Mesenchymal stem cell (in vitro differentiated cells and primary cell): Measurements from ENCODE around the gene FGF6.

ENCODE experiments used
- DNase-seq: peaks from one replicate; pipeline ENCODE4 v3.0.0-alpha.2; 2013
- H2AFZ ChIP-seq: one replicate; pipeline ENCODE4 v1.6.1; 2013; ENCODE audit warnings: low read depth, mild to moderate bottlenecking, control low read depth, inconsistent platforms, low read length, moderate library complexity
- H2AK5ac ChIP-seq: 2 replicates; pipeline ENCODE4 v1.6.1; 2013; ENCODE audit warnings: low read length, moderate library complexity, mild to moderate bottlenecking, inconsistent platforms; ENCODE audit not compliant: severe bottlenecking
- H2BK120ac ChIP-seq: one replicate; pipeline ENCODE4 v1.6.1; 2013; ENCODE audit warnings: low read depth, mild to moderate bottlenecking, inconsistent platforms, low read length, moderate library complexity
- H2BK12ac ChIP-seq, 2 experiments: one replicate each; pipeline ENCODE4 v1.6.1; 2013; ENCODE audit warnings: inconsistent platforms in 2 of 2, low read length in 2 of 2, mild to moderate bottlenecking in 2 of 2, moderate library complexity in 2 of 2, control low read depth in 1 of 2
- H2BK15ac ChIP-seq: one replicate; pipeline ENCODE4 v1.6.1; 2013; ENCODE audit warnings: mild to moderate bottlenecking, low read depth, inconsistent platforms; ENCODE audit not compliant: poor library complexity, severe bottlenecking
- H2BK5ac ChIP-seq: 2 replicates; pipeline ENCODE4 v1.6.1; 2013; ENCODE audit warnings: low read depth, mild to moderate bottlenecking, low read length, control low read depth, inconsistent platforms; ENCODE audit not compliant: poor library complexity, severe bottlenecking
- H3K14ac ChIP-seq, 2 experiments: one replicate each; pipeline ENCODE4 v1.6.1; 2013; ENCODE audit warnings: inconsistent platforms in 2 of 2, low read length in 2 of 2, control low read depth in 1 of 2, mild to moderate bottlenecking in 1 of 2, moderate library complexity in 1 of 2
- H3K18ac ChIP-seq, 2 experiments: one replicate each; pipeline ENCODE4 v1.6.1; 2013; ENCODE audit warnings: inconsistent platforms in 2 of 2, low read length in 2 of 2, control low read depth in 1 of 2, low read depth in 1 of 2, mild to moderate bottlenecking in 1 of 2
- H3K23ac ChIP-seq, 2 experiments: one replicate each; pipeline ENCODE4 v1.6.1; 2013; ENCODE audit warnings: inconsistent platforms in 2 of 2, low read length in 2 of 2, mild to moderate bottlenecking in 2 of 2, moderate library complexity in 2 of 2, control low read depth in 1 of 2
- H3K27ac ChIP-seq: 2 replicates; pipeline ENCODE4 v1.5.1; 2013; ENCODE audit warnings: mild to moderate bottlenecking, moderate library complexity, low read length, control low read depth, inconsistent platforms; ENCODE audit not compliant: poor library complexity, severe bottlenecking
- H3K27me3 ChIP-seq, 2 experiments: 2 replicates each; pipeline versions ENCODE4 v1.6.1 to v1.7.0; 2013; ENCODE audit warnings: low read length in 2 of 2, mild to moderate bottlenecking in 2 of 2, moderate library complexity in 2 of 2, control low read depth in 1 of 2, inconsistent platforms in 1 of 2; ENCODE audit not compliant: control insufficient read depth in 1 of 2, insufficient read depth in 1 of 2
- H3K36me3 ChIP-seq, 2 experiments: 2 replicates each; pipeline versions ENCODE4 v1.6.1 to v1.7.0; 2013; ENCODE audit warnings: low read length in 2 of 2, control low read depth in 1 of 2, inconsistent platforms in 1 of 2, low read depth in 1 of 2, mild to moderate bottlenecking in 1 of 2; ENCODE audit not compliant: insufficient read depth in 2 of 2, control insufficient read depth in 1 of 2
- H3K4ac ChIP-seq, 2 experiments: one replicate each; pipeline ENCODE4 v1.6.1; 2013; ENCODE audit warnings: inconsistent platforms in 2 of 2, low read length in 2 of 2, mild to moderate bottlenecking in 2 of 2, moderate library complexity in 2 of 2, control low read depth in 1 of 2, low read depth in 1 of 2
- H3K4me1 ChIP-seq: 2 replicates; pipeline ENCODE4 v1.6.1; 2013; ENCODE audit warnings: low read depth, low read length, control low read depth; ENCODE audit not compliant: control insufficient read depth, insufficient read depth
- H3K4me2 ChIP-seq: 2 replicates; pipeline ENCODE4 v1.6.1; 2013; ENCODE audit warnings: low read length, mild to moderate bottlenecking, inconsistent platforms; ENCODE audit not compliant: poor library complexity, severe bottlenecking
- H3K4me3 ChIP-seq, 2 experiments: 2 replicates each; pipeline versions ENCODE4 v1.5.1 to v1.7.0; 2013; ENCODE audit warnings: low read length in 2 of 2, mild to moderate bottlenecking in 2 of 2, control low read depth in 1 of 2, low read depth in 1 of 2; ENCODE audit not compliant: insufficient read depth in 1 of 2
- H3K79me1 ChIP-seq: replicated peaks from 2 replicates; pipeline ENCODE4 v1.6.1; 2013; ENCODE audit warnings: mild to moderate bottlenecking, control low read depth, low read length, inconsistent platforms; ENCODE audit not compliant: poor library complexity, severe bottlenecking
- H3K9ac ChIP-seq: 2 replicates; pipeline ENCODE4 v1.7.0; 2013; ENCODE audit warnings: mild to moderate bottlenecking, low read length, moderate library complexity
- H3K9me3 ChIP-seq: 2 replicates; pipeline ENCODE4 v1.7.0; 2013; ENCODE audit warnings: mild to moderate bottlenecking, low read length; ENCODE audit not compliant: control insufficient read depth
- H4K8ac ChIP-seq: one replicate; pipeline ENCODE4 v1.6.1; 2013; ENCODE audit warnings: inconsistent platforms, mild to moderate bottlenecking, low read length, moderate library complexity
- H4K91ac ChIP-seq: one replicate; pipeline ENCODE4 v1.6.1; 2013; ENCODE audit warnings: mild to moderate bottlenecking, low read length, inconsistent platforms
- WGBS: methylation state at CpG from one replicate; pipeline ENCODE4 v1.1.7; 2013; ENCODE audit warnings: mixed read lengths; 5-methylcytosine and 5-hydroxymethylcytosine counted together

FGF6 gene

DNA sequence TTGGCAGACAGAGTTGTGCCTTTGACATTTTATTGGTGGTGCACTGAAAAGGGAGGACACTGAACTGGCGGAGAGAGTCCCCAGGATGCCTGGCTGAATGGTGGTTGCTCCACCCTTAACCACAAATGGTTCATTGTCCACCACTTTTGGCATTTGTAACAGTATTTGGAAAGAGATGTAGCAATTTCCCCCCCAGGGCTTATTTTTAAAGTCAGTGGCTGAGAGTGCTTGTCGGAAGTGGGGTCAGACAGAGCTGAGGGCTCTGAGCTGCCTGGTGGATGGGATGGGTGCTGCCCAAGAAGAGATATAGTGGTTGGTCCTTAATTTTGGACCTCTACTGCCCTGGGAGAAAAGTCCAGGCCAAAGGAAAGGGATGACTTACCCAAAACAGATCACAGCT lies 31.5 kb upstream of the FGF6 start:
- no peaks in the 10 kb centered on the region for H3K79me1 ChIP-seq

DNA sequence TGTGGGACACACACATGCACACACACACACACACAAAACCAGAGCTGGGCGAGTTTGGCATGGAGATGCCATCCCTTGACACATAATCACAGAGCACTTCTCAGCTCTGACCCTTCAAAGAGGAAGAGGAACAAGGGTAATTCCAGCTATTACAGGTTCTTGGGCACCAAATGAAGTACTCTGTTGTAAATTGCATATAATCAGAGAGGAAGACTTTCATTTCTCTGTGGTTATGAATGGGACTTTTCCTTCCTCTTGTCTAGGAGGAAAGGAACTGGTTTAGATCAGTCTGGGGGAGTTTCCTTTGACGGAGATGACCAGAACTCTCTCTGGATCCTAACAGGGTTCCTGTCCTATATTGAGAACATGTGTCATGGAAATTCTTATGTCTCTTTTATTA lies 26.4 kb upstream of the FGF6 start:
- Histone ChIP-seq H2BK15ac (no peak overlapping the region), H3K14ac (no peak overlapping the region), H2BK120ac (no peak overlapping the region), H3K18ac (no peak overlapping the region), H3K4me1 (no peaks in the 10 kb centered on the region), H4K91ac (no peak overlapping the region), H3K27me3 (peaks cover 10 to 15% of the 10 kb centered on the region in 2 experiments), H3K23ac (no peak overlapping the region), H3K27ac (no peak overlapping the region), H2BK5ac (no peak overlapping the region), H3K4ac (no peak overlapping the region), H3K36me3 (no peaks in the 10 kb centered on the region), H2BK12ac (no peak overlapping the region), H3K4me3 (no peak overlapping the region), H3K79me1 (no peaks in the 10 kb centered on the region), H3K9me3 (no peaks in the 10 kb centered on the region), H2AK5ac (no peak overlapping the region), H4K8ac (no peak overlapping the region), H3K4me2 (no peak overlapping the region), H3K9ac (no peak overlapping the region), H2AFZ (no peak overlapping the region)
- no peak for DNase-seq
- no CpG with 5 or more reads among the region's 2 CpGs for WGBS

More for the DNA sequence above, 31.5 kb upstream of the FGF6 start:
- Histone ChIP-seq H3K4me1 (no peaks in the 10 kb centered on the region), H4K8ac (no peak overlapping the region), H3K18ac (no peak overlapping the region), H3K9ac (no peak overlapping the region), H3K4me2 (no peak overlapping the region), H3K4ac (no peak overlapping the region), H3K23ac (no peak overlapping the region), H4K91ac (no peak overlapping the region), H3K4me3 (no peak overlapping the region), H3K27ac (no peak overlapping the region), H2BK5ac (no peak overlapping the region), H2AFZ (no peak overlapping the region), H3K27me3 (peaks cover 7 to 14% of the 10 kb centered on the region in 2 experiments), H3K36me3 (no peaks in the 10 kb centered on the region), H2AK5ac (no peak overlapping the region), H2BK120ac (no peak overlapping the region), H3K14ac (no peak overlapping the region), H2BK12ac (no peak overlapping the region), H2BK15ac (no peak overlapping the region), H3K9me3 (peaks cover 11% of the 10 kb centered on the region)
- no peak for DNase-seq
- WGBS: 77% methylated on average over 2 of the region's 2 CpGs

DNA sequence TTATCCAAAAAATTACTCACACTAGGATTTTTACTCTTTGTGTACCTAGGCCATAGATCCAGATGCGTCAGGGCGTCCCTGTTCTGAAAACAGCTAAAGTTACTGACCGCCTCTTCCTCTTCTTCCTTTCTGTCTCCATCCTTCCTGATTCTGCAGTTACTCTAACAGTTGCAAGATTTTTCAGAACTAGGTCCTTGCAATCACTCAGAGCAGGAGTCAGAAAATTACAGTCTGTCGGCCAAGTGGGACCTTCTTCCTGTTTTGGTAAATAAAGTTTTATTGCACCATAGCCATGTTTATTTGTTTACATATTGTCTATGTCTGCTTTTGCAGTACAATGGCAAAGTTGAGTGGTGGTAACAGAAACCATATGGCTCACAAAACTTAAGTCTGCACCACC lies 25.6 kb upstream of the FGF6 start:
- no peaks in the 10 kb centered on the region for H3K9me3 ChIP-seq
- no peak overlapping the region for H2AK5ac ChIP-seq
- no peaks in the 10 kb centered on the region for H3K36me3 ChIP-seq
- no peak overlapping the region for H3K9ac ChIP-seq
- H3K14ac ChIP-seq: no peak overlapping the region
- no peak overlapping the region for H2BK120ac ChIP-seq
- no peak overlapping the region for H2AFZ ChIP-seq
- no peak overlapping the region for H3K27ac ChIP-seq
- H4K91ac ChIP-seq: no peak overlapping the region
- H4K8ac ChIP-seq: no peak overlapping the region
- H3K79me1 ChIP-seq: no peaks in the 10 kb centered on the region
- no peak overlapping the region for H3K23ac ChIP-seq
- H2BK5ac ChIP-seq: no peak overlapping the region
- H3K18ac ChIP-seq: no peak overlapping the region
- no peak overlapping the region for H3K4me3 ChIP-seq
- H2BK12ac ChIP-seq: no peak overlapping the region
- peaks cover 7 to 15% of the 10 kb centered on the region in 2 experiments for H3K27me3 ChIP-seq
- no peaks in the 10 kb centered on the region for H3K4me1 ChIP-seq
- DNase-seq: no peak
- no peak overlapping the region for H2BK15ac ChIP-seq
- 76% methylated on average over 3 of the region's 4 CpGs for whole genome bisulfite sequencing
- H3K4ac ChIP-seq: no peak overlapping the region
- H3K4me2 ChIP-seq: no peak overlapping the region

DNA sequence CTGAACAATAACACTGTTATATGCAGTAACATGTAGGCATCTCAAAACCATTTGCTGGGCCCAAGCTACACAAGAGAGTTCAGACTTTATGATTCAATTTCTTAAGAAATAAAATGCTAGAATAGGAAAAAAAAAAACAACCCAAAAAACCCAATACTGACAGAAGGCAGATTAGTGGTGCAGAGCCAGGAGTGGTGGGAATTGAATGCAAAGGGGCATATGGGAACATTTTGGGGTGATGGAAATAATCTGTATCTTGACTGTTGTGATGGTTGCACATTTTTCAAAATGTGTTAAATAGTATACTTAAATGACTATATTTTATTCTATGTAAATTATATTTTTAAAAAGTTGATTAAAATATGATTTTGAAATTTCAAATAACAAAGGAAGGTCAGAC lies 23.4 kb upstream of the FGF6 start:
- no peak overlapping the region for H3K9ac ChIP-seq
- H2AFZ ChIP-seq: no peak overlapping the region
- DNase-seq: no peak
- H2BK5ac ChIP-seq: no peak overlapping the region
- H3K18ac ChIP-seq: no peak overlapping the region
- H3K14ac ChIP-seq: no peak overlapping the region
- no peak overlapping the region for H2BK15ac ChIP-seq
- no peak overlapping the region for H3K23ac ChIP-seq
- H4K8ac ChIP-seq: no peak overlapping the region
- H3K4ac ChIP-seq: no peak overlapping the region
- H2BK12ac ChIP-seq: no peak overlapping the region
- H3K4me2 ChIP-seq: no peak overlapping the region
- H3K79me1 ChIP-seq: no peaks in the 10 kb centered on the region
- no peaks in the 10 kb centered on the region for H3K4me1 ChIP-seq
- H2AK5ac ChIP-seq: no peak overlapping the region
- peaks cover 4 to 9% of the 10 kb centered on the region in 2 experiments for H3K27me3 ChIP-seq
- no peak overlapping the region for H3K4me3 ChIP-seq
- no peak overlapping the region for H3K27ac ChIP-seq
- no peak overlapping the region for H2BK120ac ChIP-seq
- no peaks in the 10 kb centered on the region for H3K36me3 ChIP-seq
- no peaks in the 10 kb centered on the region for H3K9me3 ChIP-seq
- H4K91ac ChIP-seq: no peak overlapping the region
